ENCODE data around the gene ARHGEF18.
"Not testable (repeated sequence)": the region's sequence is repeated elsewhere in the genome, so short reads cannot be mapped to it uniquely, and the experiment has no call there.

Gene ARHGEF18

DNA sequence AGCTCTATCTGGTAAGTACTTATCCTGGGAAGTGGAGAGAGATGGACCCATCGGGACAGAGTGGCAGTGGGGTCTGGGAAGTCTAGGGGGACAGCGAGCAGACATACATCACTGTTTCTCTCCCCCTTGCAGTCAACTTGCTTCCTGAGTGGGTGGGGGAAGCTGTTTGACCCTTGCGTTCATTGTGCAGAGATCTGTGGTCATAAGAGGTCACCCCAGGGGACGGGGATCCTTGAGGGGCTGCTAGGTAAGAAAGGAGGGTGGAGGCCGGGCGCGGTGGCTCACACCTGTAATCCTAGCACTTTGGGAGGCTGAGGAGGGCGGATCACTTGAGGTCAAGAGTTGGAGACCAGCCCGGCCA, 474 bp downstream of the ARHGEF18 start:
- DNase-seq = no peak

- no peak for DNase-seq
Measured at GRCh38 chr19:7349961-7350711, 1.4 kb downstream of the ARHGEF18 start.

DNA sequence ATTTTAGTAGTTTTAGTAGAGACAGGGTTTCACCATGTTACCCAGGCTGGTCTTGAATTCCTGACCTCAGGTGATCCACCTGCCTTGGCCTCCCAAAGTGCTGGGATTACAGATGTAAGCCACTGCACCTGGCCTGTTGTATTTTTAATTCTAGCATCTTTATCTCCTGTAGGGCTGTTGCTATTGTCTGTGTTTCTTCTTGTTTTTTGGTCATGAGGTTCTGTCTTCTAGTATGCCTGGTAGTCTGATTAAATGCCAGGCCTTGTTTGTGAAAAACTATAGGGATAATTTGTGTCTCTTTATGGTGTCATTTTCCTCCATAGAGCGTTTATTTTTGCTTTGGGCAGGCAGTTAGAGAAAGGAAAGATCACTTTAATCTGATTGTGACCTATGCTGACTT, 3.1 kb downstream of the ARHGEF18 start:
- no peak for DNase-seq

GRCh38 chr19:7355151-7355820, 6.5 kb downstream of the ARHGEF18 start:
- DNase-seq = no peak

DNA sequence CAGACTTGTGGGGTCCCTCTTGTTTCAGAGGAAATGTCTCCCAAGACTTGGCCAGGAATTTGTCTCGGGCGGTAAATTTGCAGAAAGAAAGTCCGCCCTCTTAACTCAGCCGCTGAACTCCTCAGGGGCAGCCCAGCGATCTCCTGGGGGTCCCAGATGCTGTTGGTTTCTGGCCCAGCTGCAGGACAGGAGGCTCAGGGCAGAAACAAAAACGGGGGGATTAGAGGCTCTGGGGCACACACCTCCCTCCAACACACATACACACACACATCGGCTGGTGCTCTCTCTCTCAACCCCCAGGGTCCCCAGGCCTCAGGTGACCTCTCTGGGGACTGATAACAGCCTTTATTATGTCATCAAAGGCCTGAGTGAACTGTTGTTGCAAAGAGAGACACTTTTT, 7.1 kb downstream of the ARHGEF18 start:
- no peak for DNase-seq

- DNase-seq = no peak
Measured at GRCh38 chr19:7356899-7357627, 8.3 kb downstream of the ARHGEF18 start.

- DNase-seq = no peak
Measured at GRCh38 chr19:7358102-7358597, 9.4 kb downstream of the ARHGEF18 start.

GRCh38 chr19:7360393-7360984, 11.8 kb downstream of the ARHGEF18 start:
- DNase-seq = no peak

GRCh38 chr19:7363225-7363624, 14.5 kb downstream of the ARHGEF18 start:
- no peak for DNase-seq

DNA sequence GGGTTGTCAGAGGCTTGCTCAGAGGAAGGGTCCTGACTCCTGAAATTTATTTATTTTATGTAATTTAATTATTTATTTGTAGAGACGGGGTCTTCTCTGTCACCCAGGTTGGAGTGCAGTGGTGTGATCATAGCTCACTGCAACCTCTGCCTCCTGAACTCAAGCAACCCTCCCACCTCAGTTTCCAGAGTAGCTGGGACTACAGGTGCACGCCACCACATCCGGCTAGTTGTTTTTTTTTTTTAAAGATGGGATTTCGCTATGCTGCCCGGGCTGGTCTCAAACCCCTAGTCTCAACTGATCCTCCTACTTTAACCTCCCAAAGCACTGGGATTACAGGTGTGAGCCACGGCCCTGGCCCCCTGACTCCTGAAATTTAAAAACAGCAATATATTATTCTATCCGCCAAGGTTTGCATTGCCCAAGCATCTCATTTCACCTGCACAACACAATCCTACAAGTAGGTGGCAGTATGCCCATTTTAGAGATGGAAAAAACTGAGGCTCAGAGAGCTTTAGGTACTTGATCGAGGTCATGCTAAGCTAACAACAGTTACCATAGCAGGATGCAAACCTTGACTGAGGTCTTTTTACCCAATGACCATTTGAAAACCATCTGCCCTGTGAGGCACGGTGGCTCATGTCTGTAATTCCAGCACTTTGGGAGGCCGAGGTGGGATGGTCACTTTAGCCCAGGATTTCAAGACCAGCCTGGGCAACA, 18.1 kb downstream of the ARHGEF18 start:
- DNase-seq = no peak

- no peak for DNase-seq
Measured at GRCh38 chr19:7368456-7368855, 19.7 kb downstream of the ARHGEF18 start.

GRCh38 chr19:7368866-7369265, 20.1 kb downstream of the ARHGEF18 start:
- not testable (repeated sequence) for DNase-seq

DNA sequence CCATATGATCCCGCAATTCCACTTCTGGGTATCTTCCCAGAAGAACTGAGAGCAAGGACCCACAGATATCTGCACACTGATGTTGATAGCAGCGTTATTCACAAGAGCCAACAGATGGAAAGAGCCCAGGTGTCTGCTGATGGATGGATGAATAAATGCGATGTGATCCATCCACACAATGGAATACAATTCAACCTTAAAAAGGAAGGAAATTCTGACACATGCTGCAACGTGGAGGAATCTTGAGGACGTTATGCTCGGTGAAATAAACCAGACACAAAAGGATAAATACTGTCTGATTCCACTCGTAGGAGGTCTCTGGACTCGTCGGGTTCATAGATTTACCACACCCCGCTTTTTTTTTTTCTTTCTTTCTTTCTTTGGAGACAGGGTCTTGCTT, 21.8 kb downstream of the ARHGEF18 start:
- no peak for DNase-seq

DNA sequence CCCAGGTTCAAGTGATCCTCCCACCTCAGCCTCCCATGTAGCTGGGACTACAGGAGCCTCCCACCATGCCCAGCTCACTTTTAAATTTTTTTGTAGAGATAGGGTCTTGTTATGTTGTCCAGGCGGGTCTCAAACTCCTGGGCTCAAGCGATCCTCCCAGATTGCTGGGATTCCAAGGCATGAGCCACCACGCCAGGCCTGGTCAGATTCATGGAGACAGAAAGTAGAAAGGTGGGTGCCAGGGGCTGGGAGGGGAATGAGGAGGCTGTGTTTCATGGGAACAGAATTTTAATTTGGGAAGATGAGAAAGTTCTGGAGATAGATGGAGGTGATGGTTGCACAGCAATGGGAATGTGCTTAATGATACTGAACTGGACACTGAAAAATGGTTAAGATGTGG, 22.3 kb downstream of the ARHGEF18 start:
- no peak for DNase-seq

- no peak for DNase-seq
Measured at GRCh38 chr19:7372810-7373209, 24.1 kb downstream of the ARHGEF18 start.

DNA sequence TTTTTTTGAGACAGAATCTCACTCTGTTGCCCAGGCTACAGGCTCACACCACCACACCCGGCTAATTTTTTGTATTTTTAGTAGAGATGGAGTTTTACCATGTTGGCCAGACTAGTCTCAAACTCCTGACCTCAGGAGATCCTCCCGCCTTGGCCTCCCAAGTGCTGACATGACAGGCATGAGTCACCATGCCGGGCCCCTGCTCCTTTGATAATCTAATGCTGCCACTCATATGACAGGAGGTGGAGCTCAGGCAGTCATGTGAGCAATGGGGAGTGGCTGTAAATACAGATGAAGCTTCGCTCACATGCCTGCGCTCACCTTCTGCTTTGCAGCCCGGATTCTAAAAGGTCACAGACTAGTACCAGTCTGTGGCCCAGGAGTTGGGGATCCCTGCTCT, 25.1 kb downstream of the ARHGEF18 start:
- DNase-seq = no peak

DNA sequence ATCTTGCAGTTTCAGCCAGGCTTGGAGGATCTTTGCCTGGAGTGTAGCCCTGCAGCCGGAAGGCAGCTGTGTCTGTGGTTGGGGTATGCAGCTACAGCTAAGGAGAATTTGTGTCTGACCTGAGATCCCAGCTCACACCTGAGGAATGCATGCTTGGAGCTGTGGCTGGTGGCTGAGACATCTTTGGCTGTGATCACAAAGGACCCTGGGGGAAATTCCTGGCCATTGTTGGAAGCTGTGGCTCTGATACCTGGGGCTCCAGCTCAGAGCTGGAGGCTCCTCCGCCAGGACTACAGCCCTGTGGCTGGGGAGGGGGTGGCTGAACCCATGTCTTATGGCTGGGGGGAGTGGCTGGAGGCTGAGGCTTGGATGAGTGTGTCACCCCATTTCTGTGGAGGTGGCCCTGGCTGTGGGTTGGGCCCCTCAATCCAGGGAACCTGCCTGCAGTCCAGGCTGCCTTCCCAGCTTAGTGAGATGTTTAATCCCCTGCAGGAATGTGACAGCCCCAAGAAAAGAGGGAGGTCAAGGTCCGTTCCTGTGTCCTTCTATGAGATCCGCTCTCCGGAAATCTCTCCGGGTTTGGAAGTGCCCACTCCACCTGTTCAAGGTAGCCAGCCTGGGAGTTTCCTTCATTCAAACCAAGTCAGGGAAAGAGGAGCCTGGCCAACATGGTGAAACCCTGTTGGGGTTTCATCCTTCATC, 27.6 kb downstream of the ARHGEF18 start:
- DNase-seq = no peak

DNA sequence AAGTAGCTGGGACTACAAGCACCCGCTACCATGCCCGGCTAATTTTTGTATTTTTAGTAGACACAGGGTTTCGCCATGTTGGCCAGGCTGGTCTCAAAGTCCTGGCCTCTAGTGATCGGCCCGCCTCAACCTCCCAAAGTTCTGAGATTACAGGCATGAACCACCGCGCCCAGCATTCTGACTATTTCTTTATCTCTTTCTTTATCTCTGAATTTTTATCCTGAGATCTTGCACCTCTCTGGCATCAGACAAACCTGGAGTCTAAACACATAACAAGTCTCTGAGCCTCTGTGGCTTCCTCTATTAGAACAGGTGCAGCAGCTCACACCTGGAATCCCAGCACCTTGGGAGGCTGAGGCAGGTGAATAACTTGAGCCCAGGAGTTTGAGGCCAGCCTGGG, 28.5 kb downstream of the ARHGEF18 start:
- no peak for DNase-seq

DNA sequence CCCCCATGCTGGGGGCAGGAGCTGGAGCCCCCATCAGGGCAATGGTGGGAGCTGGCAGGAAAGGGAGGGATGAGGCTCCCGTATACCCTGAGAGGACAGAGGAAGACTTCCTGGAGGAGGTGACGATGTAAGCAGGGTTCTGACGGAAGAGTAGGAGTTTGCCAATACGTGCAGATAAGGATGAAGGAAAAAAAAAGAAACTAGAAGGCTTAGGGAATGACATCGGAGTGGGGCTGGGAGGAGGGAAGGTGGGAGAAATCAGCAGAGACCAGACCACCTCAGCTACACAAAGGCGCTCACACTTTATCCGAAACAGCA, 32.3 kb downstream of the ARHGEF18 start:
- no peak for DNase-seq

DNA sequence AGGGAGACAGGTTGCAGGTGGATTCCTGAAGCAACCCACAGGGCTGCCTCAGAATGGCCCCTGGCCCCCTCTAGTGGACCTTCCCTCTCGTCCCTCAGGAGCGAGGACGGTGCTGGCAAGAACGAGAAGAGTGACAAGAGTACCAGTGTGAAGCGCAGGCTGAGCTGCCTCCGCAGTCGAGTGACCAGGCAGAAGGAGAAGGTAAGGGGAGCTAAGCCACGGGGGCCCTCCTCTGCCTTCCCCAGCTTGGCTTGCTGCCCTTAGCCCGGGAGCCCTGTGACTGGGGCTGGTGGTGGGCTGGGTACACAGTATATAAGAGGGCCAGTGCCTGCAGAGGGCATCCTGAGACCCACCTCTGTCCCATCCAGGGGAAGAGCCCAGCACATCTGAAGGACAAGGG, 34.0 kb downstream of the ARHGEF18 start:
- no peak for DNase-seq

GRCh38 chr19:7383284-7383683, 34.5 kb downstream of the ARHGEF18 start:
- DNase-seq = no peak

DNA sequence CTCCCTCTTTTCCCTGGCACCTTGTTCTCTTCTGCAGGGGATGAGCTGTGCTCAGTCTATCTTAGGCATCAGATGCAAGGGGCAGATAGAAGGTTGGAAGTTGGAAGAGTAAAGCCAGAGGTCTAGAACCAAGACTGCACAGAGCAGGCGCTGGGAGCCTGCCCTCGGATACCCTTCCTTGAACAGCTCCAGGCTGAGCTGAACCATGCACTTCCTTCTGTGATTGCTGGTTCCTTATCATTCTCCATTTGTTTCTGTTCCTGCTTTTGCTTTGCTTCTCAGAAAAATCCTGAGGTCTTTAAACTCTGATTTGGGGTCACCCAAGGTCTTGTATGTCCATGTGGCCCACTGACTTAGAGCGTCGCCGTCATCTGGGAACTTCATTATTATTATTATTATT, 36.3 kb downstream of the ARHGEF18 start:
- no peak for DNase-seq

All from femur (tissue), 1 donor.